Skeletal muscle cell (primary cell): ENCODE measurements around the gene MSANTD1.

ENCODE experiments used
- DNase-seq: peaks from one replicate; pipeline ENCODE4 v3.0.0-alpha.2; 2010; ENCODE audit warnings: low read depth
- H3K4me3 ChIP-seq: 2 replicates; pipeline ENCODE4 v1.5.1; 2011; ENCODE audit warnings: low read depth, mild to moderate bottlenecking, control low read depth, low read length, moderate library complexity

Gene MSANTD1

GRCh38 chr4:3215256-3215655 lies 33.7 kb upstream of the MSANTD1 start:
- no peak for DNase-seq
- H3K4me3 ChIP-seq, result no peak overlapping the region

DNA sequence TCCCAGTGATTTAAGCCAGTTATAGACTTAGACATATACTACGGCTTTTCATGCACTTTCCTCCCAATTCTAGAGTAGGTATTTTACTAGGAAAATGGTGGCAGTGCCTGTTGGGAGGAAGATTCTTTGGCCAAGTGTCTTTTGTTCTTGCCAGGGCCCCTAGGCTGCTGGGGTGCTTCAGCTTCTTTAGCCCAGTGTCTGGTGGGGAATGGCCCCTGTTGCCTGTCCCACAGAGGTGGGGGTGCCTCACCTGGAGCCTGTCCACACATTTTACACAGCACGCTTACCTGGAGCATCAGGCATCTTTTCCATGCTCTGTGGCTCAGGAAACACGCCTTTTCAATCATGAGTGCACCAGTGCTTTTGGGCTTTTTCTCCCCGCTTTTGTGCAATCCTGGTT lies 33.2 kb upstream of the MSANTD1 start:
- H3K4me3 ChIP-seq, result no peak overlapping the region

GRCh38 chr4:3217266-3217665 lies 31.7 kb upstream of the MSANTD1 start:
- no peak for DNase-seq
- H3K4me3 ChIP-seq, result no peak overlapping the region

More for the DNA sequence above, 33.2 kb upstream of the MSANTD1 start:
- DNase-seq, result no peak

DNA sequence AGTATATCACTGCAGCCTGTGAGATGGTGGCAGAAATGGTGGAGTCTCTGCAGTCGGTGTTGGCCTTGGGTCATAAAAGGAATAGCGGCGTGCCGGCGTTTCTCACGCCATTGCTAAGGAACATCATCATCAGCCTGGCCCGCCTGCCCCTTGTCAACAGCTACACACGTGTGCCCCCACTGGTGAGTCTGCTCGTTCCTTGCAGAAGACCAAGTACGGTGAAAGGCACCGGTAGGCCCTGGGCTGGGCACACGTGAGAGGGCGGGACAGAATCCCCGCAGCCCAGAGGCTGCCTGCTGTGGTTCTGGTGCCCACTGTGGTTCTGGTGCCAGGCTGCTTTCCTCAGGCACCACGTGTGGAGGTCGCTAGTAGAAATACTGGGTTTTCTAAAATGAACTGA lies 31.2 kb upstream of the MSANTD1 start:
- H3K4me3 ChIP-seq, result no peak overlapping the region
- no peak for DNase-seq

- no peak overlapping the region for H3K4me3 ChIP-seq
- no peak for DNase-seq
These were observed 29.9 kb upstream of the MSANTD1 start for GRCh38 chr4:3218824-3219760.

DNA sequence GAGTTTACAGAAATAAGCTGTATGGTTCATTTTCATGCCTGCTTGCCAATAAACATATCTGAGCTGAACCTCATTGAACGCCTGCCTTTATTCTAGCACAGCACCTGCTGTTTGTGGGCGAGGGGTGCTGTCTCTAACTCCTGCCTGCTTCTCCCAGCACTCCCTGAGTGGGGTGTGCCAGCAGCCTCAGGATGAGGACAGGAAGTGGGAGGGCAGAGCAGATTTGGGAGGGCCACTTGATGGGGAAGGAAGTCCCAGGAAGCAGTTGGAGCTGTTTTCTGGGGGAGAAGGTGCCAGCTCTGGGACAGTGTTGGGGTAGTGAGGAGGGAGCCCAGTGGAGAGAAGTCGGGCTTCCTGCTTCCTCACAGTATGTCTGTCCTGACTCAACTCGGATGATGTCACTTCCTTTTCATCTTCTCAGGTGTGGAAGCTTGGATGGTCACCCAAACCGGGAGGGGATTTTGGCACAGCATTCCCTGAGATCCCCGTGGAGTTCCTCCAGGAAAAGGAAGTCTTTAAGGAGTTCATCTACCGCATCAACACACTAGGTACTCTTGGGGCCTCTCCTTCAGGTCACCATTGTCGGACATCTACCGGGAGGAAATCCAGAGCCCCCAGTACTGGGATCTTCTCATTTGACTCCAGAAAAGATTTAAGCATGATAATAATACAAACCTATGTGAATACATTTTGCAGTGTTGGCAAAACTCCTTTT lies 29.0 kb upstream of the MSANTD1 start:
- no peak for DNase-seq

GRCh38 chr4:3220476-3221183 lies 28.3 kb upstream of the MSANTD1 start:
- H3K4me3 ChIP-seq, result no peak overlapping the region
- DNase-seq, result no peak

More for the DNA sequence above, 29.0 kb upstream of the MSANTD1 start:
- no peak overlapping the region for H3K4me3 ChIP-seq

DNA sequence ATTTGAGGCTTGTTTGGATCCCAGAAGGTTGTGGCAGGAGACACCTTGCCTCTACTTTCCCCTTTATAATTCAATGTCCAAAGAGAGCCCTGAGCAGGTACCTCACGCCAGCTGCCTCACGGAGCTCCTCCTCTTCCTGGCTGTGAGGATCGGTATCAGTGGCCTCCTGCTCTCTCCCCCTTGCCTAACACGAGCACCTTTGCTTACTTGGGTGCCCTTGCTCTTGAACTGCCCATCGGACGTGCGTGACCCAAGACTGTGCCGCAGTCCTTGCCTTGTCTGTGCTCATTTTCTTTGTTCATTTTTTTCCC lies 27.8 kb upstream of the MSANTD1 start:
- no peak overlapping the region for H3K4me3 ChIP-seq
- DNase-seq, result no peak

DNA sequence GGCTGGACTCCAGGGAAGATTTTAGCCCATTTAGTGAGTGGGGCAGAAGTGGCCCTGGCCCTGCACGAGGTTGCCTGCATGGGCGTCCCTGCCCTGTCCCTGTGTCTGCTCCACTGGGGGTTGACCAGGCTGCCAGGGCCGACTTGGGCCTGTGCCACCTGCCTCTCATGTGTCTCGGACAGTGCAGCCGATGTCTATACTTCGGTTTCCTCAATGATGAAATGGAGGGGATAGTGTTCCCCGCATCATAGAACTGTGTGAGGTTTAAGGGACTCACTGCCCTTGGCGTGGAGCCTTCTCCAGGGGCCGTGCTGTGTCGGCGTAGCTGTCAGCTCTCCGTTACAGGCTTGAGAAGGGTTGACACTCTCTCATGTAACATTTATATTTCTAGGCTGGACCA lies 27.0 kb upstream of the MSANTD1 start:
- no peak overlapping the region for H3K4me3 ChIP-seq
- no peak for DNase-seq

- DNase-seq, result no peak
These were observed 25.6 kb upstream of the MSANTD1 start for GRCh38 chr4:3223346-3223745.

DNA sequence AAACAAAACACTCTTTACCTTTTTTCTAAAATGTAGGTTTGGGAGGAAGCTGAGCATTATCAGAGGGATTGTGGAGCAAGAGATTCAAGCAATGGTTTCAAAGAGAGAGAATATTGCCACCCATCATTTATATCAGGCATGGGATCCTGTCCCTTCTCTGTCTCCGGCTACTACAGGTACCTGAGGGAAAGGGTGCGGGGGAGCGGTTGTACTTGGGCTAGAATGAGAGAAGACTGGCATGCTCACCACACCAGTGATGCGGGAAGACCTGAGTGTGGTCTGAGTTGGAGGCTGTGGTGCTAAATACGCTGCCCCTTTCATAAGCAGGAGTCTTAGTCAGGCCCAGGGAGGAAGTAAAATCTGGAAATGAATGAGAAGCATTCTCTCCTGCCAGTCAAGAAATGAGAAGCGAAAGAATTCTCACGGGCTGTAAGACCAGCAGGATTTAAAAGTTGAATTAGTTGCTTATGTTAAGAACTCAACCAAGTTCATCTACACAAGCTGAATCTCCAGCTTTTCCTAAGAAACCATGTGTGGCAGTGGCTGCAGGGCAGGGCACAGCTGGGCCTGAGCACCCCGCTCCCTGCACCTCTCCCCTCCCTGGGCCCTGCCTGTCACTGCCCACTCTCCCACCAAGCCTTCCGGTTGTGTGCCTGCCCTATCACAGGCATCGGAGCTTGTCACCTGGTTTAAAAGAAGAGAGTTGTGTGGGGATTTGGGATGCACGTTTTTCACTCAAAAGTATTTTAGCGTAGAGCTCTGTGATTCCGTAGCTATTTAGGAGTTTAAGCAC lies 24.8 kb upstream of the MSANTD1 start:
- no peak overlapping the region for H3K4me3 ChIP-seq
- DNase-seq, result no peak

More at GRCh38 chr4:3223346-3223745, 25.6 kb upstream of the MSANTD1 start:
- H3K4me3 ChIP-seq, result no peak overlapping the region

DNA sequence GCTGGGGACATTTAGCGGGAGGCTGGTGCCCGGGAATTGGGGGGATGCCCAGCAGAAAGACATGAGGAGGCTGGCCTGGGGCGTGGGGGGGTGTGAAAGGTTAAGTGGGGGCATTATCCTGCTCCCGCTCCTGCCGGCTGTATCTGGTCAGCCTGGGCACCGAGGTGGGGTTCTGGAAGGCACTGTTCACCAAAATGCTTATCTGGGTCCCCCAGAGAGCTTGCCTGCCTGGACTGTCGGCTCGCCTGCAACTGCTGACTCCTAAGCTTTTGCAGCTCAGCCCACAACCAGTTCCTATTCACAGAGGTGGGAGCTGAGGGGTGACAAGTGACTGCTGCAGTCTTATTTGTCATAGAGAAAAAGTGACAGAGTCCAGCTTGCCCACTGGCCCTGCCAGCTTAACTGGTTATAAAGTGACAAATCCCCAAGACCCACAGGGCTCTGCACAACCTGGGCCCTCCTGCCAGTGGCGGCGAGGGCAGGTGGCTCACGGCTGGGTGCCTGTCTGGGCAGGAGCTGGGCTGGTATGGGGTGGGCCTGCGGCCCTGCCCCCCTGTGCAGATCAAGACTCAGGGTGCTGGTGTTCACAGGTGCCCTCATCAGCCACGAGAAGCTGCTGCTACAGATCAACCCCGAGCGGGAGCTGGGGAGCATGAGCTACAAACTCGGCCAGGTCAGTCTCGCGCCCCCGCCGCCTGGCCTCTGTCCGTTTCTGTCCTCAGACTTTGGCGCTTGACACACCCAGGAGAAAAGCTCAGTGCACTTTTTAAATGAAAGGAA lies 23.7 kb upstream of the MSANTD1 start:
- no peak overlapping the region for H3K4me3 ChIP-seq
- DNase-seq, result no peak

- no peak for DNase-seq
- no peak overlapping the region for H3K4me3 ChIP-seq
These were observed 23.0 kb upstream of the MSANTD1 start for GRCh38 chr4:3225936-3226335.

- DNase-seq, result no peak
- no peak overlapping the region for H3K4me3 ChIP-seq
These were observed 22.5 kb upstream of the MSANTD1 start for GRCh38 chr4:3226467-3226866.

DNA sequence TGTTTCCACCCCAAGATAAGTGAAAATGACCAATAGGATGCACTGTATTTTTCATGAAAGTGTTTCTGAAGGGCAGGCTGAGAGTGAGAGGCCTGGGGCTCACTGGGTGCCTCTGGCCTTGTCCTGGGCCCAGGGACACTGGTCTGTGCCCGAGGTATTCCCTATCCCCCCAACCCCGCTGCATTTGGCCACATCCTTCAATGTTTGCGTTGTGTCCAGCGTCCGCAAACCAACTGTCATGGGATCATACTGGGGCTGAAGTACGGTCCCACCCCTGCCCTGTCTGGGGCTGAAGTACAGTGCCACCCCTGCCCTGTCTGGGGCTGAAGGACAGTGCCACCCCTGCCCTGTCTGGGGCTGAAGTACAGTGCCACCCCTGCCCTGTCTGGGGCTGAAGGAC lies 22.0 kb upstream of the MSANTD1 start:
- H3K4me3 ChIP-seq, result no peak overlapping the region
- no peak for DNase-seq

- no peak for DNase-seq
- H3K4me3 ChIP-seq, result no peak overlapping the region
These were observed 20.9 kb upstream of the MSANTD1 start for GRCh38 chr4:3227878-3228675.

- DNase-seq, result no peak
- H3K4me3 ChIP-seq, result no peak overlapping the region
These were observed 20.1 kb upstream of the MSANTD1 start for GRCh38 chr4:3228881-3229280.

GRCh38 chr4:3229328-3229727 lies 19.6 kb upstream of the MSANTD1 start:
- no peak overlapping the region for H3K4me3 ChIP-seq
- DNase-seq, result no peak
